HG02588 (cell line): ENCODE results near the gene MGST3.
"Not testable (repeated sequence)": the region's sequence is repeated elsewhere in the genome, so short reads cannot be mapped to it uniquely, and the experiment has no call there.

ENCODE experiments used
- ATAC-seq: cut with Tn5 transposase; IDR thresholded peaks from one replicate; pipeline ENCODE4 v1.9.1; 2021; ENCODE audit warnings: mild to moderate bottlenecking, moderate library complexity; ENCODE audit not compliant: unreplicated experiment

MGST3 gene

GRCh38 chr1:165628147-165628822 lies 2.7 kb upstream of the MGST3 start:
- ATAC-seq: no peak

- ATAC-seq: no peak
These were observed 1.9 kb upstream of the MGST3 start for GRCh38 chr1:165629151-165629550.

GRCh38 chr1:165629848-165630628 lies 996 bp upstream of the MGST3 start:
- ATAC-seq: peak; percentile 0

- peak; percentile 32 for ATAC-seq
These were observed 513 bp downstream of the MGST3 start for GRCh38 chr1:165631342-165632151.

GRCh38 chr1:165632152-165632469 lies 1.1 kb downstream of the MGST3 start:
- ATAC-seq: no peak

- ATAC-seq: no peak
These were observed 1.5 kb downstream of the MGST3 start for GRCh38 chr1:165632491-165632890.

GRCh38 chr1:165633614-165634013 lies 2.6 kb downstream of the MGST3 start:
- ATAC-seq: no peak

- ATAC-seq: no peak
These were observed 3.3 kb downstream of the MGST3 start for GRCh38 chr1:165634154-165634921.

GRCh38 chr1:165635329-165635728 lies 4.3 kb downstream of the MGST3 start:
- no peak for ATAC-seq

- no peak for ATAC-seq
These were observed 4.8 kb downstream of the MGST3 start for GRCh38 chr1:165635823-165636222.

- ATAC-seq: no peak
These were observed 6.4 kb downstream of the MGST3 start for GRCh38 chr1:165637427-165637826.

GRCh38 chr1:165638211-165638610 lies 7.2 kb downstream of the MGST3 start:
- not testable (repeated sequence) for ATAC-seq

- no peak for ATAC-seq
These were observed 9.0 kb downstream of the MGST3 start for GRCh38 chr1:165639821-165640623.

- no peak for ATAC-seq
These were observed 10.4 kb downstream of the MGST3 start for GRCh38 chr1:165641231-165641987.

GRCh38 chr1:165644064-165644735 lies 13.2 kb downstream of the MGST3 start:
- ATAC-seq: no peak

- ATAC-seq: no peak
These were observed 14.8 kb downstream of the MGST3 start for GRCh38 chr1:165645654-165646366.

- no peak for ATAC-seq
These were observed 16.5 kb downstream of the MGST3 start for GRCh38 chr1:165647517-165647916.

- ATAC-seq: no peak
These were observed 16.9 kb downstream of the MGST3 start for GRCh38 chr1:165647970-165648369.
